ENCODE results near the gene CACNA1C. TPM values are rescaled to one million over a fixed set of nuclear protein-coding genes. Genes with fewer than 3 reads are reported as not detected.

The CACNA1C gene
- total RNA-seq, 2 donors from 2014 or later = 8.1 to 18.2 TPM

GRCh38 chr12:2124466-2125023 is 71.8 kb downstream of the CACNA1C start:
- H3K27ac ChIP-seq = no peak overlapping the region
- H3K4me3 ChIP-seq = no peak overlapping the region
- H3K27me3 ChIP-seq (replicated peaks; ENCODE audit: insufficient read depth) = no peaks in the 10 kb centered on the region
- H3K4me1 ChIP-seq (replicated peaks) = no peaks in the 10 kb centered on the region
- intact Hi-C loops (cut with DNase I) = loop anchor here (5.0 kb wide), 2 partner anchors 38 to 143 kb away; no protein-coding TSS in a partner anchor
- no peaks in the 10 kb centered on the region for H3K9me3 ChIP-seq
- no peaks in the 10 kb centered on the region for H3K36me3 ChIP-seq
- TF ChIP-seq POLR2AphosphoS5 (IDR thresholded peaks at IDR 0.05) (no peak), POLR2A (IDR thresholded peaks at IDR 0.05) (no peak)
- TF ChIP-seq, protein P1, sequence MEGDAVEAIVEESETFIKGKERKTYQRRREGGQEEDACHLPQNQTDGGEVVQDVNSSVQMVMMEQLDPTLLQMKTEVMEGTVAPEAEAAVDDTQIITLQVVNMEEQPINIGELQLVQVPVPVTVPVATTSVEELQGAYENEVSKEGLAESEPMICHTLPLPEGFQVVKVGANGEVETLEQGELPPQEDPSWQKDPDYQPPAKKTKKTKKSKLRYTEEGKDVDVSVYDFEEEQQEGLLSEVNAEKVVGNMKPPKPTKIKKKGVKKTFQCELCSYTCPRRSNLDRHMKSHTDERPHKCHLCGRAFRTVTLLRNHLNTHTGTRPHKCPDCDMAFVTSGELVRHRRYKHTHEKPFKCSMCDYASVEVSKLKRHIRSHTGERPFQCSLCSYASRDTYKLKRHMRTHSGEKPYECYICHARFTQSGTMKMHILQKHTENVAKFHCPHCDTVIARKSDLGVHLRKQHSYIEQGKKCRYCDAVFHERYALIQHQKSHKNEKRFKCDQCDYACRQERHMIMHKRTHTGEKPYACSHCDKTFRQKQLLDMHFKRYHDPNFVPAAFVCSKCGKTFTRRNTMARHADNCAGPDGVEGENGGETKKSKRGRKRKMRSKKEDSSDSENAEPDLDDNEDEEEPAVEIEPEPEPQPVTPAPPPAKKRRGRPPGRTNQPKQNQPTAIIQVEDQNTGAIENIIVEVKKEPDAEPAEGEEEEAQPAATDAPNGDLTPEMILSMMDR (IDR thresholded peaks at IDR 0.05) = no peak
- DNase-seq (ENCODE audit: low spot score) = no peak
- 97% methylated on average over 13 of the region's 13 CpGs for WGBS

GRCh38 chr12:2125651-2126522 is 73.1 kb downstream of the CACNA1C start:
- Histone ChIP-seq H3K27me3 (replicated peaks; ENCODE audit: insufficient read depth) (no peaks in the 10 kb centered on the region), H3K36me3 (no peaks in the 10 kb centered on the region), H3K4me3 (no peak overlapping the region), H3K4me1 (replicated peaks) (no peaks in the 10 kb centered on the region), H3K27ac (no peak overlapping the region), H3K9me3 (no peaks in the 10 kb centered on the region)
- 66% methylated on average over 11 of the region's 11 CpGs for WGBS
- intact Hi-C loops (cut with DNase I) = no loop called here
- TF ChIP-seq, protein P1 (IDR thresholded peaks at IDR 0.05) = no peak
- TF ChIP-seq POLR2A (IDR thresholded peaks at IDR 0.05) (no peak), POLR2AphosphoS5 (IDR thresholded peaks at IDR 0.05) (no peak)
- DNase-seq (ENCODE audit: low spot score) = no peak

GRCh38 chr12:2126676-2127406 is 74.1 kb downstream of the CACNA1C start:
- Histone ChIP-seq H3K4me1 (replicated peaks) (no peaks in the 10 kb centered on the region), H3K27ac (no peak overlapping the region), H3K36me3 (no peaks in the 10 kb centered on the region), H3K27me3 (replicated peaks; ENCODE audit: insufficient read depth) (no peaks in the 10 kb centered on the region), H3K4me3 (no peak overlapping the region), H3K9me3 (no peaks in the 10 kb centered on the region)
- 65% methylated on average over 8 of the region's 8 CpGs for WGBS
- no peak for TF ChIP-seq POLR2A (IDR thresholded peaks at IDR 0.05)
- no peak for TF ChIP-seq POLR2AphosphoS5 (IDR thresholded peaks at IDR 0.05)
- TF ChIP-seq, protein P1 (IDR thresholded peaks at IDR 0.05) = no peak
- peak; percentile 16 for DNase-seq (ENCODE audit: low spot score)
- intact Hi-C loops (cut with DNase I) = no loop called here

- H3K27ac ChIP-seq = no peak overlapping the region
- DNase-seq (ENCODE audit: low spot score) = no peak
- H3K4me3 ChIP-seq = no peak overlapping the region
- intact Hi-C loops (cut with DNase I) = no loop called here
- TF ChIP-seq, protein P1 (IDR thresholded peaks at IDR 0.05) = no peak
- WGBS = 52% methylated on average over 7 of the region's 7 CpGs
- no peaks in the 10 kb centered on the region for H3K4me1 ChIP-seq (replicated peaks)
- no peaks in the 10 kb centered on the region for H3K9me3 ChIP-seq
- H3K36me3 ChIP-seq = no peaks in the 10 kb centered on the region
- no peaks in the 10 kb centered on the region for H3K27me3 ChIP-seq (replicated peaks; ENCODE audit: insufficient read depth)
Measured at GRCh38 chr12:2129076-2129475, 76.3 kb downstream of the CACNA1C start.
